Omental fat pad (tissue), 4 donors: ENCODE data around the gene CEP57L1. TPM values are rescaled to one million over a fixed set of nuclear protein-coding genes. Genes with fewer than 3 reads are reported as not detected.

Experiments used
- ATAC-seq: fragments of 150-250 bp; one replicate; pipeline ENCODE4 v1.9.1; 2016; ENCODE audit warnings: mild to moderate bottlenecking, moderate library complexity; ENCODE audit not compliant: low FRiP score
- DNase-seq: peaks from one replicate; pipeline ENCODE4 v3.0.0-alpha.2; 2019; ENCODE audit warnings: low spot score
- total RNA-seq, 4 donors: library from RNA; depleted of rRNA; stranded (reverse); fragments of >200 nt; gene quantifications; one replicate each; pipeline ENCODE4 v1.1.0, GENCODE V29; 2016
- TF ChIP-seq, protein P1 (sequence below), 3 donors: fragments of 450-650 bp; IDR thresholded peaks; one replicate each; pipeline ENCODE4 v1.5.1; 2016 to 2017; ENCODE audit warnings: antibody characterized with exemption in 3 of 3, mild to moderate bottlenecking in 3 of 3, moderate library complexity in 2 of 3

CEP57L1 gene
- total RNA-seq, 4 donors from 2014 or later: 7.8 to 25.6 (median 19.6) TPM

DNA sequence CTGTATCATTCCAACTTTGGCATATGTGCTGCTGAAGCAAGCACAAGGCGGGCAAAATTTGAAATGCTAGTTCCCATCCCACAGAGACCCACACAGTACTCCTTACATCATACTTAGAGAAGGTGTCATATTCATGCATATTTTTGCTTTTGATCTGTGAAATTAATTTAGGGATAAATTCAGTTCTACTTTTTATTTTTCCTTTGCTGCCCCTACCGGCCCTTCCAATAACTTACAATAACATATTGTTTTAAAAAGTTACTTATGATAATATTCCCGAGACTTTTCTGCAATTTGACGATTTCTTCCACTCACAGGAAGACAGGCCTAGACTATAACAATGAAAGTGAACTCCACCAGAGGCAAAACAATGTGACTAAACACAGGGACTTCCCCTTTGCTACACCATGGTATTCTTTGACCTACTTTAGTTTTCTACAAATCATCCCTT, 35.7 kb upstream of the CEP57L1 start:
- ATAC-seq (no peak), DNase-seq (no peak)
- TF ChIP-seq, protein P1, sequence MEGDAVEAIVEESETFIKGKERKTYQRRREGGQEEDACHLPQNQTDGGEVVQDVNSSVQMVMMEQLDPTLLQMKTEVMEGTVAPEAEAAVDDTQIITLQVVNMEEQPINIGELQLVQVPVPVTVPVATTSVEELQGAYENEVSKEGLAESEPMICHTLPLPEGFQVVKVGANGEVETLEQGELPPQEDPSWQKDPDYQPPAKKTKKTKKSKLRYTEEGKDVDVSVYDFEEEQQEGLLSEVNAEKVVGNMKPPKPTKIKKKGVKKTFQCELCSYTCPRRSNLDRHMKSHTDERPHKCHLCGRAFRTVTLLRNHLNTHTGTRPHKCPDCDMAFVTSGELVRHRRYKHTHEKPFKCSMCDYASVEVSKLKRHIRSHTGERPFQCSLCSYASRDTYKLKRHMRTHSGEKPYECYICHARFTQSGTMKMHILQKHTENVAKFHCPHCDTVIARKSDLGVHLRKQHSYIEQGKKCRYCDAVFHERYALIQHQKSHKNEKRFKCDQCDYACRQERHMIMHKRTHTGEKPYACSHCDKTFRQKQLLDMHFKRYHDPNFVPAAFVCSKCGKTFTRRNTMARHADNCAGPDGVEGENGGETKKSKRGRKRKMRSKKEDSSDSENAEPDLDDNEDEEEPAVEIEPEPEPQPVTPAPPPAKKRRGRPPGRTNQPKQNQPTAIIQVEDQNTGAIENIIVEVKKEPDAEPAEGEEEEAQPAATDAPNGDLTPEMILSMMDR (IDR thresholded peaks at IDR 0.05): no peak

DNA sequence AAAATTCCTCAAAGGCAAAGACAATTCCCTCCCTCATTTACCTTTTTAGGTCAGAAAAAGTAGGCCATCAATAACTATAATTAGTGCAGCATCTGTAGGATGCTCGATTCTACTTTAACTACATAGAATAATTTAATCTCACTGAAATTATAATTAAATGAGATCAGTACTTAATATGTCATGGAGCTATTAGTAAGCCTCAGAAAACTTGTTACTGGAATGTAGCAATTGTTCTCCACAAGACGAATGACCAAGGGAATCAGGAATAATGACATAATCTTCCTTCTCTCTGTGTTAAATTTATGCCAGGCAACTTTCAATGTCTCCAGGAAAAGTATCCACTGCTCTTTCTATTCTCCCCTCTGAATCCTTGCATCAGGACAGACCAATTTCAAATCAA, 34.7 kb upstream of the CEP57L1 start:
- ATAC-seq: no peak
- no peak for DNase-seq
- TF ChIP-seq, protein P1 (IDR thresholded peaks at IDR 0.05): no peak

DNA sequence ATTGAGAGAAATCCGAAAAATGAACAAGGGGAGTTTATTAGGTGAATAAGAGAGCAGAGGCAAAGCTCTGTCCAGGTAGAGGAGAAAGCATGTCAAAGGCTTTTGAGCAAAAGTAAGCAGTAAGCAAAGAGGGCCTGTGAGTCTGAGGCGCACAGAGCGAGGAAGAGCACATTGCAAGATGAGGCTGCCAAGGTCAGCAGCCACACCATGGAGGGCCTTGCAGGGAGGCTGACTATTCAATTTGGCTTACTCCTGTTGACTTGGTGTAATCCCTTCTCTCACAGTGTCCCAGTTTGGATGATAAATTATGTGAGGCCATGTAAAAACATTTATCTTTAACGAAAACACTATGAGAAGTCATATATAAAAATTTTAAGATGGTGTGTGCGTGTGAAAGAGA, 33.1 kb upstream of the CEP57L1 start:
- no peak for ATAC-seq

DNA sequence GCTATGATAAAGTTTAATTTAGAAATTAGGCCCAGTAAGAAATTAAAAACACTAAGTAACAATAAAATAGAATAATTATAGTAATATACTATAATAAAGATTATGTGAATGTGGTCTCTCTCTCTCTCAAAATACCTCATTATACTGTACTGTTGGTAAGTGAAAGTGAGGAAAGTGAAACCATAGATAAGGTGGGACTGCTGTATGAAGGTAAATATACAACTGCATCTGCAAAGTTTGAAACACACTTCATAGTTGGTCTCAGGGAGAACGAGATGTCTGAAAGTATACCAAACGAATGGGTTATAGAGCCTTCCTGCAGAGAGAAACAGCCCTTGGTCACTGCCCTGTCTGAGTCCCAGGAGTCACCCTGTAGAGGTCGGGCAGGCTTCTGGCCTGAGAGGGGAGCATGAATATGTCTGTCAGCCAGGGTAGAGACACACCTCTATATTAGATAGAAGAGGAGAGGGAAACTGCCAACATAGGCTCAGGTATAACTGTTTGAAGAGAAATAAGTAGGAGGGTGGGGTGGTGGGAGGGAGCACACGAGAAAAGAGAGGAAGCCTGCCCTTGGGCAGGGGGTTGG, 32.4 kb upstream of the CEP57L1 start:
- TF ChIP-seq, protein P1 (IDR thresholded peaks at IDR 0.05): no peak
- ATAC-seq (no peak), DNase-seq (no peak)

More for the DNA sequence above, 33.1 kb upstream of the CEP57L1 start:
- TF ChIP-seq, protein P1 (IDR thresholded peaks at IDR 0.05): no peak
- no peak for DNase-seq

DNA sequence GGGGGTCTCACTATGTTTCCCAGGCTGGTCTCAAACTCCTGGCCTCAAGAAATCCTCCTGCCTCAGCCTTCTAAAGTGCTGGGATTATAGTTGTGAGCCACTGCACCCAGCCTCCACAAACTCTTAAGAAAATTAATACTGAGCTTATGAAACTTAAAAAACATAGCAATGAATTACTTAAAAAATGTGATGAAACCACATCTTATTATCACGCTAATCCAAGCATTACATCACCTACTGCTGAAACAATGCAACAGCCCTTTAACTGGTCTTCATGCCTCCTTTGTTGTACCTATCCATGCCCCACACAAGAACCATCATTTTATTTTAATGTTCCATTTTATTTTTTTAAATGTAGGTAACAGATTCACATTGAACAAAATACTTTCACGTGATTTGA, 25.6 kb upstream of the CEP57L1 start:
- ATAC-seq (no peak), DNase-seq (no peak)
- TF ChIP-seq, protein P1 (IDR thresholded peaks at IDR 0.05): no peak

DNA sequence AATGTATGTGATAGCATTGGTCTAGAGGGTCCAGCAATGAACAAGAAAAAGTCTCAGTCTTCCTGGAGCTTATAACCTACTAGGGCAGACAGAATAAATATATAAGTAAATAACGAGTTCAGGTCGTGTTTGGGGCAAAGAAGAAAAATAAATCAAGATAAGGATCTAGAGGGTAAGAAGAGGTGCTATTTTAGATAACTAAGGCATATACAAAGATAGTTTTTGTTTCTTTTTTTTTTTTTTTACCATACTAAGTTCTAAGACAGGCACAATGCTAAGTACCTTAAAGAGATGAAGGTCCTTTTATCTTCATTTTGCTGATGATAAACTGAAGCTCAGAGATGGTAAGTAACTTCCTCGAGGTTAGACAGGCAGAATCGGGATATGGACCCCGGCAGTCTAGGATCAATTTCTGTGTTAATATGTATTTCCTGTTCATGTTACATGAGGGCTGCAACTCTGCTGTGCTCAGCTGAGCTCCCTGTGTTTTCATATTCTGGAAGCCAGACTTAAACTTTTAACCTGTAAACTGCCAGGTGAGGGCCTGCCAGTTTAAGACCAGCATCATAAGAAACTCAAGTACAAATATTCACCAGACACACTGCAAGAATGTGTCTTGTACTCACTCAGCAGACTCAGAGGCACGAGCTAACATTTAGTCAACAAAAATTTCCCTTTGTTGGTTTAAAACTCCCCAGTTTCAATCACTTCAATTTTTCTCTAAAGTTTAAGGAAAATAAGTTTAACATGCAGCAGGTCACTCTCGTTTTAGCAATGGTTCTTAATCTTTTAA, 24.0 kb upstream of the CEP57L1 start:
- no peak for DNase-seq
- no peak for ATAC-seq
- TF ChIP-seq, protein P1 (IDR thresholded peaks at IDR 0.05): no peak
